ENCODE measurements around the gene TEF.

- TF ChIP-seq CTCF (conservative IDR thresholded peaks at IDR 0.05), result no peak
- no peak for TF ChIP-seq ZFX (IDR thresholded peaks at IDR 0.05)
Measured at GRCh38 chr22:41395531-41396240, 13.9 kb downstream of the TEF start.
